ENCODE data around the gene MOV10.

The MOV10 gene

DNA sequence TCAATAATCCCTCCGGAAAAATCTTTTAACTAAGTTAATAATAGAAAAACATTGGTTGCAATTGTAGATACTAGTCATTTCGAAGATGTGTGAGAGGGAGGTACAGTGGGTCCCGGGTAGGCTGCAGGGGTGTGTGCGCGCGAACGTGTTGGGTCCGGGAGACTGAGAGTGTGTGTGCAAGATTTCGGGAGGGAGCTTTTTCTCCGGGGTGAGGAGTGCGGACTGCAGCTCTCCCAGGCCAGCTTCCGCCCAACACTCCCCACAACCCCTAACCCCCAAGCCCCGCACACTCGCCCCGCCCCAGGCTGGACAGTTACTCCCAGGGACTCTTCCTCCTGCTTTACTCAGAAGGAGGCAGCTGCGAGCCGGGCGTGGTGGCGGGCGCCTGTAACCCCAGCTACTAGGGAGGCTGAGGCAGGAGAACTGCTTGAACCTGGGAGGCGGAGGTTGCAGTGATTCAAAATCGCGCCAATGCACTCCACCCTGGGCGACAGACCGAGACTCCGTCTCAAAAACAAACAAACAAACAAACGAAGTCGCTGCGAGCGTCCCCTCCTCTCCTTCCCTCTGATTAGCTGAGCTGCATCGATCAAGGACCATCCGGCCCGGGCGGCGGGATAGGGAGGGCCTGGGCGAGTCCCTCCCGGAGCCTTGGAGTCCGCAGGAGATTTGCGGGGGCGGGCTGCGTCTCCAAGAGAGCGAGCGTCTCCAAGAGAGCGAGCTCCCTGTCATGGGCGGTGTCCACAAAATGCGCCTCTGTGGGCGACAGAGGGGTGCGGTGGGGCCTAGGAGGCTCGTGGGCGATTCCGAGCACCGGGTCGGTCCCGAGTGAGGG is 68.9 kb downstream of the MOV10 start:
- peak; percentile 59 for DNase-seq (ENCODE audit: low read depth)

DNA sequence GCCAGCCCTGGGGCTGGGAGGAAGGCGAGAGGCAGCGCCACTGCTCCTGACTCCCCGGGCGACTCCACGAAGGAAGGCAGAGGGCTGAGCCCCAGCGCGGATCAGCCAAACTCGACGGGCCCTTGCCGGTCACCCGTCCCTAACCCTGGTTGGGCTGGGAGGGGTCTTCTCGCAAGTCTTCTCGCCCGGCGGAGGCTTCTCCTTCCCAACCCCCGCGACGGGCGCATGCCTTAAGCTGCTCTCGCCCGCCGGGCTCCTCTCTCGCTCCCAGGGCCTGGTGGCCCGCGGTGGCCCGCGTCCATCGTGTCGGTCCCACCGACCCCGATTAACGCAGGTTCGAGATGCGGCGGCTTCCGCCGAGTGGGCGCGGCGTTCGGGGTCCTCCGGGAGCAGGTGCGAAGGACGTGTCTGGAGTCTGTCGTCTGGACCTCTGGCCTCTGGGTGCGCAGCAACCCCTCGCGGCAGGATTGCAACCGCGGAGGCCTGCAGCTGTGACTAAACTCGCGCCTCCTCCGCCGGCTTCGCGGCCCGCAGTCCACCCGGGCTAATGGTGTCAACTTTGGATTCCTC is 69.6 kb downstream of the MOV10 start:
- peak; percentile 67 for DNase-seq (ENCODE audit: low read depth)

DNA sequence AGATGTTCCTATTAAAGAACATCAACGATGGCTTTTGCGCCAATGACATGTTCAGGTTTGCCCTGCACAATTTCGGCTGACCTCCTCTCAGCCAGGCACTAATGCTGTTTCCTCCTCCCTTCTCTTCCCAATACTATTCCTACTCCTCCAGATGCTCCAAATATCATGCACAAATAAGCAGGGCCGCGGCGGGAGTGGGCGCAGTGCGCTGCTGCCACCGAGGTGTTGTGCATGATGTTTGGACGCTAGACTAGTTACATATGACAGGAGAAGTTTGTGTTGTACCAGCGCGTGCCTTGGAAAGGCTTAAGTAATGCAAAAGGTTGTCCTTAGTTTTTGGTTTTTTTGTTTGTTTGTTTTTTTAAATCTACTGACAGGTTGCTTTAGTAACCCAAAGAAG is 73.9 kb downstream of the MOV10 start:
- DNase-seq (ENCODE audit: low read depth) = no peak

Measured in ELR (cell line).